HG03520 (cell line): ENCODE data around the gene SCRN1.

Experiments used
- ATAC-seq: cut with Tn5 transposase; IDR thresholded peaks from one replicate; pipeline ENCODE4 v1.9.1; 2021; ENCODE audit warnings: mild to moderate bottlenecking, moderate library complexity; ENCODE audit not compliant: unreplicated experiment

SCRN1 gene

GRCh38 chr7:30005464-30005863 is 15.9 kb upstream of the SCRN1 start:
- ATAC-seq = no peak

GRCh38 chr7:30003098-30003497 is 13.5 kb upstream of the SCRN1 start:
- no peak for ATAC-seq

- no peak for ATAC-seq
These were observed 12.4 kb upstream of the SCRN1 start for GRCh38 chr7:30001998-30002397.

- no peak for ATAC-seq
These were observed 8.9 kb upstream of the SCRN1 start for GRCh38 chr7:29998489-29998888.

- ATAC-seq = no peak
These were observed 6.7 kb upstream of the SCRN1 start for GRCh38 chr7:29996321-29996720.

GRCh38 chr7:29995652-29996051 is 6.1 kb upstream of the SCRN1 start:
- ATAC-seq = no peak

- ATAC-seq = no peak
These were observed 3.5 kb upstream of the SCRN1 start for GRCh38 chr7:29993140-29993539.

GRCh38 chr7:29991937-29992336 is 2.3 kb upstream of the SCRN1 start:
- ATAC-seq = no peak

- ATAC-seq = no peak
These were observed 1.3 kb upstream of the SCRN1 start for GRCh38 chr7:29990931-29991330.

GRCh38 chr7:29988424-29989256 is 961 bp downstream of the SCRN1 start:
- peak; percentile 31 for ATAC-seq

GRCh38 chr7:29987811-29988317 is 1.7 kb downstream of the SCRN1 start:
- no peak for ATAC-seq

GRCh38 chr7:29987083-29987482 is 2.5 kb downstream of the SCRN1 start:
- ATAC-seq = no peak

GRCh38 chr7:29980151-29980550 is 9.4 kb downstream of the SCRN1 start:
- no peak for ATAC-seq

- no peak for ATAC-seq
These were observed 11.5 kb downstream of the SCRN1 start for GRCh38 chr7:29977886-29978651.

GRCh38 chr7:29976673-29977415 is 12.8 kb downstream of the SCRN1 start:
- no peak for ATAC-seq

- ATAC-seq = no peak
These were observed 13.3 kb downstream of the SCRN1 start for GRCh38 chr7:29976266-29976665.

- no peak for ATAC-seq
These were observed 14.0 kb downstream of the SCRN1 start for GRCh38 chr7:29975561-29975960.

- no peak for ATAC-seq
These were observed 15.3 kb downstream of the SCRN1 start for GRCh38 chr7:29974286-29974685.

- ATAC-seq = no peak
These were observed 17.3 kb downstream of the SCRN1 start for GRCh38 chr7:29972315-29972669.

GRCh38 chr7:29971566-29972314 is 17.9 kb downstream of the SCRN1 start:
- ATAC-seq = no peak

GRCh38 chr7:29970158-29970557 is 19.4 kb downstream of the SCRN1 start:
- ATAC-seq = no peak
